Omental fat pad (tissue), 4 donors: ENCODE measurements around the gene AP2A1. TPM values are rescaled to one million over a fixed set of nuclear protein-coding genes. Genes with fewer than 3 reads are reported as not detected.

ENCODE experiments used
- ATAC-seq: fragments of 150-250 bp; one replicate; pipeline ENCODE4 v1.9.1; 2016; ENCODE audit warnings: mild to moderate bottlenecking, moderate library complexity; ENCODE audit not compliant: low FRiP score
- DNase-seq: peaks from one replicate; pipeline ENCODE4 v3.0.0-alpha.2; 2019; ENCODE audit warnings: low spot score
- CTCF ChIP-seq, 3 donors: fragments of 450-650 bp; IDR thresholded peaks; one replicate each; pipeline ENCODE4 v1.5.1; 2016 to 2017; ENCODE audit warnings: antibody characterized with exemption in 3 of 3, mild to moderate bottlenecking in 3 of 3, moderate library complexity in 2 of 3
- total RNA-seq, 4 donors: library from RNA; depleted of rRNA; stranded (reverse); fragments of >200 nt; gene quantifications; one replicate each; pipeline ENCODE4 v1.1.0, GENCODE V29; 2016

Gene AP2A1
- total RNA-seq, 4 donors from 2014 or later = 63.9 to 88.0 (median 72.4) TPM

DNA sequence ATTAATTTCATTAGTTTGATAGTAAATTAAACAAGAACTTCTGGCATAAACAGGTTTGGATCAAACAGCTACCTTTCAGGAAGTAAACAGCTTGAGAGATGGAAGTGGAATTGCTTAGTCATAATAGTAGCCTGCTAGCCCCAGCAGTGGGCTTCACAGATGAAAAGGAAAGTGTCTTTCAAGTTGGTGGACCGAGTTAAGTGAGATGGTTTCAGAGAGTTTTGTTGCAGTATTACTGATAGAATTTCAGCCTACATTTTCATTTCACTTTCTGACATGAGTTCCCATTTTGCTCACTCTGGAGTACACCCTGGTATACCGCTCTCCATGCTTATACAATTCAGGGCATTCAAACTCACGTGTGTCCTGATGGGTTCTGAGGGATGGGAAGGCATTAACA lies 82.1 kb downstream of the AP2A1 start:
- no peak for DNase-seq
- TF ChIP-seq CTCF (IDR thresholded peaks at IDR 0.05) = no peak
- no peak for ATAC-seq

- no peak for TF ChIP-seq CTCF (IDR thresholded peaks at IDR 0.05)
- ATAC-seq (no peak), DNase-seq (no peak)
Measured at GRCh38 chr19:49849433-49850220, 82.8 kb downstream of the AP2A1 start.

DNA sequence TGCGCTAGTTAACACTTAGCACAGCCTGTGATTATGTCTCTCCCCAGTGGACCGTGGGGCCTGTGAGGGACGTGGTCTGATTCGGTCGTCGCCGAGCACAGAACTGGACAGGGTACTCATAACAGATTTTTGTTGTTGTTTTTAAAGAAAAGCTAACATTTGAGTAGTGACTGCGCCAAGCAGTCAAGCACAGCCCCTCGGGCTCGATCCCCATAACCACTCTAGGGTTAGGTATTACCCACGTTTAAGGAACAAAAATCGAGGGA lies 83.4 kb downstream of the AP2A1 start:
- no peak for TF ChIP-seq CTCF (IDR thresholded peaks at IDR 0.05)
- DNase-seq = no peak
- peak; percentile 4 for ATAC-seq

DNA sequence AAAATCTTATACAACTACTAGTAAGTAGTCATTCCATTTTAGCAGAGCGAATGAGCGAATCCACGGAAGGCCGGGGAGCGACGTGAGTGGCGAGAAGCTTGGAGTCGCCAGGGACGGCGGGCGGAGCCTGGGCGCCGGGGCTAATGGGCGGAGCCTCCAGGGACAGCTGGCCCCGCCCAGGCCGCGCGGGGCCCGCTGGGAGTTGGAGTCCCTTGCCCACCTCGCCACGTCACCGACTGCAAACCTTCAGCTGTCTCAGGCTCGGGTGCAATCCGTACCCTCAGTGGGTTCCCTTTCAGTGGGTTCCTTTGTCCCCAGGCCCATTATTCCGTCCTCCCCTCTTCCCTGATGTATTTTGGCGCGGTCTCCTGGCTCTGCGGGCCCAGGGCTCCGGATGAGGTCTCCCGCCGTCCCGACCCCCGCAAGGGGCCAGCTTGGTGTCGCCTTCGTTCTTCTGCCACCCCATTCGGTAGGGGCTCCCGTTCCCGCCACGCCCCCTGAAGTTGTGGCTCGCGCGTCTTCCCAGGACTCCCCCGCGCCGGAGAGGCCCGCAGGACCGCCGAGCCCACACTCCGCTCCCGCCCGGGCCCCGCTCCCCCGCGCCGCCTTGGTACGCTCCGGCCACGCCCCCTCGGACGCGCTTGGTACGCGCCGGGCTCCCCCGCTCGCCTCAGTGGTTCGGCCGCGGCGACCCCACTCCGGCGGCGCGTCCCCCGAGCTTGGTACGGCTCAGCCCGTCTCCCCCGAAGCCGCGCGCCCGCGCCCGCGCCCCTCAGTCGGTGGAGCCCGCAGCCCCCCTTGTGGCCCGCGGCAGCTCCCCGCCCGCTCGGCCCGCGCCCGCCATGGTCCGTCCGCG lies 83.9 kb downstream of the AP2A1 start, which contains the start of gene PTOV1:
PTOV1 (plus strand) TSS at position 673 of the 856 bp plus-strand sequence.
- no peak for TF ChIP-seq CTCF (IDR thresholded peaks at IDR 0.05)
- ATAC-seq (peak; percentile 91), DNase-seq (peak; percentile 79)

DNA sequence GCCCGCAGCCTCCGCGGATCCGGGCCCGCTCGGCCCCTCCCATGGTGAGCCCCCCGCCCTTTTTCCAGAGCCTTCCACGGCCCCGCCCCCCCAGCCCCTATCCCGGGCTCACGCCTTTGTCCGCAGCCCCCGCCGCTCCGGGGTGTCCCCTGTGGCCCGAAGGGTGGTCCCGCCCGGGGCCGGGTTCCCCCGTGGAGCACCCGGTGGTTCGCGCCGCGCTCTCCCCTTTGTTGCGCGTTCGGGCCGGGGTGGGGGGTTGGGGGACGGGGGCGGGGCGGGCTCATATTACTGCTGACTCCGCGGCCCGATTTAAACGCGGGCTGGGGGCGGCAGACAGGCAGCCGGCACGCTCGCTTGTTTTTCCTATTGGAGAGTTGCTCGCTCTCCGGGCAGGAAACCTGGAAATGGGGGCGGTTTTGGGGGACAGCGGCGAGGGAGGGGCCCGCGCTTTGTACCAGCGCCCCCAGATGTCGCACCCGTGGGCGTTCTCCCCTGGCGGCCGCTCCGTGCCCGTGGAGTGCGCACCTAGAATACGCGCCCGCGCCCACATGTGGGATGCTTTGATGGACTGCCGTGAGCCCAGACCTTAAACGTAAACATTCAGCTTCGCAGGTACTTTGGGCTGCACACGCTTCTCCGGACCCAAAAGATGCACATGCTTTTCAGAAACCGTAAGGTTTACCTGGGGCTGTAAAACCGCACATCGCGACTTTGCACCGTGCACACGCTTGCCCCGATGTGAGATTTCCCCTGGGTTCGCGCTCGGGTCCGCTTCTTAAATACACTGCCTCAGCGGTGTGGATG lies 84.9 kb downstream of the AP2A1 start:
- ATAC-seq (peak; percentile 6), DNase-seq (no peak)
- no peak for TF ChIP-seq CTCF (IDR thresholded peaks at IDR 0.05)

- TF ChIP-seq CTCF (IDR thresholded peaks at IDR 0.05) = no peak
- DNase-seq (no peak), ATAC-seq (no peak)
Measured at GRCh38 chr19:49852631-49853126, 85.9 kb downstream of the AP2A1 start.
